RWPE1 (cell line): ENCODE results near the gene ADD3.
A peak's percentile ranks its signal among the peaks of the same experiment; 100 is the strongest.

Experiments used
- CTCF ChIA-PET: fragments of 350-600 bp; sonication (Branson Sonifier 250); formaldehyde crosslinking; extraction: SDS; loops from one replicate; lab custom pipeline; 2021; lab: Yijun Ruan, JAX
- POLR2A ChIA-PET: fragments of 400-600 bp; formaldehyde crosslinking; extraction: SDS; loops from one replicate; lab custom pipeline; 2020; ENCODE audit warnings: antibody characterized with exemption; ENCODE audit not compliant: low non-redundant PET; lab: Yijun Ruan, JAX
- DNase-seq: peaks from one replicate; pipeline ENCODE4 v3.0.0; 2012; ENCODE audit warnings: low spot score
- H3K27ac ChIP-seq: fragments of 450-650 bp; 2 replicates; pipeline ENCODE4 v1.5.1; 2017
- CTCF ChIP-seq: fragments of 450-650 bp; conservative IDR thresholded peaks from 2 replicates; pipeline ENCODE4 v1.5.1; 2017; ENCODE audit warnings: low read depth, mild to moderate bottlenecking

ADD3 gene

GRCh38 chr10:110171032-110171431 is 163.2 kb downstream of the ADD3 start:
- ChIA-PET CTCF (interaction anchor here (0.7 kb wide), 1 partner anchor 120 kb away, joined by 3 read pairs; no protein-coding TSS in a partner anchor), POLR2A (no interaction called here)
- no peak overlapping the region for H3K27ac ChIP-seq

GRCh38 chr10:110172155-110172554 is 164.4 kb downstream of the ADD3 start:
- ChIA-PET CTCF (no interaction called here), POLR2A (no interaction called here)
- peak; percentile 44 for DNase-seq
- TF ChIP-seq CTCF: no peak
- H3K27ac ChIP-seq: no peak overlapping the region

More at GRCh38 chr10:110171032-110171431, 163.2 kb downstream of the ADD3 start:
- peak; percentile 69 for DNase-seq
- TF ChIP-seq CTCF: no peak

- CTCF ChIA-PET: interaction anchor here (0.7 kb wide), 1 partner anchor 86 kb away, joined by 3 read pairs; no protein-coding TSS in a partner anchor
- POLR2A ChIA-PET: no interaction called here
- DNase-seq: no peak
- TF ChIP-seq CTCF: no peak
- no peak overlapping the region for H3K27ac ChIP-seq
Observed at GRCh38 chr10:110174201-110174600, 166.4 kb downstream of the ADD3 start.

- no peak for TF ChIP-seq CTCF
Observed at GRCh38 chr10:110174816-110175215, 167.0 kb downstream of the ADD3 start.

GRCh38 chr10:110175406-110175805 is 167.6 kb downstream of the ADD3 start:
- peak; percentile 32 for DNase-seq
- no peak overlapping the region for H3K27ac ChIP-seq
- TF ChIP-seq CTCF: no peak
- POLR2A ChIA-PET: no interaction called here
- CTCF ChIA-PET: interaction anchor here (0.6 to 0.7 kb wide), 2 partner anchors 31 to 66 kb away, joined by 3 read pairs; no protein-coding TSS in a partner anchor

More at GRCh38 chr10:110174816-110175215, 167.0 kb downstream of the ADD3 start:
- CTCF ChIA-PET: interaction anchor here (0.6 to 0.7 kb wide), 2 partner anchors 32 to 67 kb away, joined by 3 read pairs; no protein-coding TSS in a partner anchor
- no peak overlapping the region for H3K27ac ChIP-seq
- no peak for DNase-seq
- POLR2A ChIA-PET: no interaction called here

- no peak for DNase-seq
- H3K27ac ChIP-seq: no peak overlapping the region
- POLR2A ChIA-PET: no interaction called here
- TF ChIP-seq CTCF: no peak
- CTCF ChIA-PET: interaction anchor here (0.6 kb wide), 1 partner anchor 65 kb away, joined by 3 read pairs; no protein-coding TSS in a partner anchor
Observed at GRCh38 chr10:110176141-110177030, 168.6 kb downstream of the ADD3 start.
